Measurements from ENCODE around the gene PAM. TPM values are rescaled to one million over a fixed set of nuclear protein-coding genes. Genes with fewer than 3 reads are reported as not detected.

PAM gene
- total and polyA plus RNA-seq, 12 donors: 234 to 580 (median 397) TPM

- intact Hi-C loops (cut with DNase I): no loop called here
- Histone ChIP-seq H3K36me3 (replicated peaks in 1 of 2) (no peaks in the 10 kb centered on the region), H3K4me3 (no peak overlapping the region), H3K27ac (peak overlapping the region in 2 of 5 donors; percentile 50 to 58), H3K27me3 (no peaks in the 10 kb centered on the region), H3K4me1 (replicated peaks in 1 of 2) (peaks cover 14 to 48% of the 10 kb centered on the region in 2 donors), H3K9me3 (replicated peaks in 1 of 3) (no peaks in the 10 kb centered on the region)
- no peak for DNase-seq
- TF ChIP-seq POLR2A (IDR thresholded peaks at IDR 0.05) (no peak), CTCF (IDR thresholded peaks at IDR 0.05) (no peak)
- WGBS, 4 donors: 88 to 95% (median 93%) methylated on average over 5 of the region's 5 CpGs
Observed at GRCh38 chr5:102763734-102764133, 8.6 kb downstream of the PAM start.

- peaks cover 14 to 42% of the 10 kb centered on the region in 2 donors for H3K4me1 ChIP-seq (replicated peaks in 1 of 2)
- H3K27ac ChIP-seq: no peak overlapping the region
Observed at GRCh38 chr5:102764381-102765004, 9.4 kb downstream of the PAM start.

GRCh38 chr5:102765350-102765749 lies 10.2 kb downstream of the PAM start:
- no peaks in the 10 kb centered on the region for H3K9me3 ChIP-seq (replicated peaks in 1 of 3)
- intact Hi-C loops (cut with DNase I): no loop called here
- H3K4me3 ChIP-seq: no peak overlapping the region
- no peaks in the 10 kb centered on the region for H3K36me3 ChIP-seq (replicated peaks in 1 of 2)
- WGBS, 4 donors: 82 to 93% (median 88%) methylated on average over 3 of the region's 3 CpGs
- no peak overlapping the region for H3K27ac ChIP-seq
- TF ChIP-seq CTCF (IDR thresholded peaks at IDR 0.05) (no peak), POLR2A (IDR thresholded peaks at IDR 0.05) (no peak)
- H3K4me1 ChIP-seq (replicated peaks in 1 of 2): peaks cover 14 to 33% of the 10 kb centered on the region in 2 donors
- DNase-seq: no peak
- no peaks in the 10 kb centered on the region for H3K27me3 ChIP-seq

More at GRCh38 chr5:102764381-102765004, 9.4 kb downstream of the PAM start:
- no peak for DNase-seq
- 88 to 91% (median 89%) methylated on average over 7 of the region's 7 CpGs for WGBS, 4 donors
- Histone ChIP-seq H3K36me3 (replicated peaks in 1 of 2) (no peaks in the 10 kb centered on the region), H3K4me3 (no peak overlapping the region), H3K9me3 (replicated peaks in 1 of 3) (no peaks in the 10 kb centered on the region), H3K27me3 (no peaks in the 10 kb centered on the region)
- TF ChIP-seq CTCF (IDR thresholded peaks at IDR 0.05): no peak
- no peak for TF ChIP-seq POLR2A (IDR thresholded peaks at IDR 0.05)
- intact Hi-C loops (cut with DNase I): no loop called here

- H3K9me3 ChIP-seq (replicated peaks in 1 of 3): no peaks in the 10 kb centered on the region
- WGBS, 4 donors: 90 to 97% (median 92%) methylated on average over 4 of the region's 4 CpGs
- H3K27ac ChIP-seq: no peak overlapping the region
- no peak for DNase-seq
- TF ChIP-seq CTCF (IDR thresholded peaks at IDR 0.05): no peak
- no peak for TF ChIP-seq POLR2A (IDR thresholded peaks at IDR 0.05)
- H3K27me3 ChIP-seq: no peaks in the 10 kb centered on the region
- H3K36me3 ChIP-seq (replicated peaks in 1 of 2): no peaks in the 10 kb centered on the region
- peaks cover 6 to 29% of the 10 kb centered on the region in 2 donors for H3K4me1 ChIP-seq (replicated peaks in 1 of 2)
- H3K4me3 ChIP-seq: no peak overlapping the region
- intact Hi-C loops (cut with DNase I): no loop called here
Observed at GRCh38 chr5:102766295-102767090, 11.4 kb downstream of the PAM start.
